ENCODE results near the gene FMC1.

GRCh38 chr7:139330333-139331030 lies 10.7 kb upstream of the FMC1 start:
- TF ChIP-seq CTCF (conservative IDR thresholded peaks at IDR 0.05) (no peak), ZFX (IDR thresholded peaks at IDR 0.05) (no peak)

All from C4-2B (cell line).